Muscle of back (tissue), 11 donors: ENCODE measurements around the gene PGAP3. TPM values are rescaled to one million over a fixed set of nuclear protein-coding genes. Genes with fewer than 3 reads are reported as not detected.
"Not testable (repeated sequence)": the region's sequence is repeated elsewhere in the genome, so short reads cannot be mapped to it uniquely, and the experiment has no call there.

Experiments used
- DNase-seq, 3 donors: peaks; one replicate each; pipeline versions ENCODE4 v3.0.0 to v3.0.0-alpha.2; 2013
- polyA plus RNA-seq, 10 donors: library from polyadenylated mRNA; unstranded; fragments of 120-200 nt; gene quantifications; one replicate each; pipeline ENCODE4 v1.2.1, GENCODE V29; 2013; ENCODE audit not compliant: insufficient read length in 10 of 10

Gene PGAP3
- polyA plus RNA-seq, 10 donors: 15.5 to 19.4 (median 16.4) TPM

GRCh38 chr17:39699157-39699817 is 11.4 kb upstream of the PGAP3 start:
- not testable (repeated sequence) for DNase-seq

GRCh38 chr17:39697961-39698360 is 10.1 kb upstream of the PGAP3 start:
- DNase-seq: no peak

DNA sequence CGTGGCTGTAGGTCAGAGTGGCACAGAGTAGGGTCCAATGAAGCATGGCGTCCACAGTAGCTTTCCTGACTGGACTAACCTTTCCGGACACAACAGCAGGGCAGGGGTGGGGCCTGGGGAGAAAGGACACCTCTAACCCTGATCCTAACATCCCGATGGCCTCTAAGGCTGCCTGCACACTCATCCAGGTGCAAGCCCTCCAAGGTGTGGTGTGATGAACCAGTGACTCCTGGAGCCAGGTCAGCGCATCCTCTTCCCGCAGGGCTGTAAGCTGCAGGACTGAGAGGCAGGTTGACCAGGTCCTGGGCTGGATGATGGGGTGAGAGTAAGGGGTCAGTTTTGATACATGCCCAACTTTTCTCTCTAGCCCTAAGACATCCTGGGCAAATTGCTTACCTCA is 8.9 kb upstream of the PGAP3 start:
- no peak for DNase-seq

GRCh38 chr17:39695089-39695474 is 7.2 kb upstream of the PGAP3 start:
- DNase-seq: no peak

- no peak for DNase-seq
Observed at GRCh38 chr17:39694593-39694992, 6.7 kb upstream of the PGAP3 start.

GRCh38 chr17:39688945-39689344 is 1.1 kb upstream of the PGAP3 start:
- DNase-seq: no peak

DNA sequence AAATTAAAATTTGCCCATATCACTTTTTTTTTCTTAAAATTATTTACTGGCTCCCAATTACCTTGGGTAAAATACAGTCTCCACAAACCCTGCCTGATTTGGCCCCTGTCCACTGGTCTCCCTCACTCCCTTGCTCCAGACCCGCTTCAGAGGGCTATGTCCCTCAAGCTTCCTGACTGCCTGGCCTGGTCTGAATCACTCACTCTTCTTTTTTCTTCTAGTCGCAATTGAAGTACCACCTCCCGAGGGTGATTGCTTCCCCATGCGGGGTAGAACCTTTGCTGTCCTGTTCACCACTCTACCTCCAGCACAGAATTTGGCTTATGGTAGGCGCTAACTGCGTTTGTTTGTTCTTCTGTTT is 598 bp upstream of the PGAP3 start:
- no peak for DNase-seq

- no peak for DNase-seq
Observed at GRCh38 chr17:39687101-39687545, 734 bp downstream of the PGAP3 start.

DNA sequence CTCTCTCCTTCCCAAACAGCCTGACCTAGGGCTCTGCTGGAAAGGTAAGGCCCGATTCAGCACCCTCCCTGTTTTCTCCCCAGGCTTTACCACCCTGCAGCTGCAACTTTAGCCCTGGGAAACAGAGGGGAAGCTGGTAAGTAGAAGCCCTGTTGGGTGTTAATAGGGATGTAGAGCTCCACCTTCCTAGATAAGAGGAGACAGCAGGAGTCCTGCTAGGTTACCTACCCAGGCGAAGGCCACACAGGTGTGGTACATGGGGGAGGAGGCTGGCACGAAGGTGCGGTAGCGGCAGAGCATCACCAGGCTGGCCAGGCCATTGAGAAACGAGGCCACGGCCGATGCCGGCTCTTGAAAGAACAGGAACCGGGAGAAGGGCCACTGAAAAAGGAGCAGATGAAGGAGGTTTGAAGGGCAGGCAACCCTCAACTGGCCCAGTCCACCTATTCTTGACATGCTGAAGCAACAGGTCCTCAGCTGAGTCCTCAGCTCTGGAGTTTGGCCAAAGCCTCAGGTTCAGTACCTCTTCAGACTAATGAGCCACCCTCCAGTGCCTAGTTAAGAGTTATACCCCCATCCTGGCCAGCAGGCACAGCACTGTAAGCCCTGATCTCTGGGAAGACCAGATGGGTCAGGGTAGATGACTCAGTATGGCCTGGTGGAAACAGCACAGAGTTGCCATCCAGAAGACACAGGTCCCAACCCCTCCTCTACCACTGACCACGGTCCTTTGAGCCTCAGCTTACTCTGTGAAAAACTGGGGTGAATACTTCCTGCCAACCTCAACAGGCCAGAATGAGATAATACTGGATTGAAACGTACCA is 3.3 kb downstream of the PGAP3 start:
- no peak for DNase-seq

- no peak for DNase-seq
Observed at GRCh38 chr17:39683295-39683939, 4.4 kb downstream of the PGAP3 start.

- DNase-seq: no peak
Observed at GRCh38 chr17:39679521-39680192, 8.2 kb downstream of the PGAP3 start.

GRCh38 chr17:39678340-39679116 is 9.3 kb downstream of the PGAP3 start:
- no peak for DNase-seq

DNA sequence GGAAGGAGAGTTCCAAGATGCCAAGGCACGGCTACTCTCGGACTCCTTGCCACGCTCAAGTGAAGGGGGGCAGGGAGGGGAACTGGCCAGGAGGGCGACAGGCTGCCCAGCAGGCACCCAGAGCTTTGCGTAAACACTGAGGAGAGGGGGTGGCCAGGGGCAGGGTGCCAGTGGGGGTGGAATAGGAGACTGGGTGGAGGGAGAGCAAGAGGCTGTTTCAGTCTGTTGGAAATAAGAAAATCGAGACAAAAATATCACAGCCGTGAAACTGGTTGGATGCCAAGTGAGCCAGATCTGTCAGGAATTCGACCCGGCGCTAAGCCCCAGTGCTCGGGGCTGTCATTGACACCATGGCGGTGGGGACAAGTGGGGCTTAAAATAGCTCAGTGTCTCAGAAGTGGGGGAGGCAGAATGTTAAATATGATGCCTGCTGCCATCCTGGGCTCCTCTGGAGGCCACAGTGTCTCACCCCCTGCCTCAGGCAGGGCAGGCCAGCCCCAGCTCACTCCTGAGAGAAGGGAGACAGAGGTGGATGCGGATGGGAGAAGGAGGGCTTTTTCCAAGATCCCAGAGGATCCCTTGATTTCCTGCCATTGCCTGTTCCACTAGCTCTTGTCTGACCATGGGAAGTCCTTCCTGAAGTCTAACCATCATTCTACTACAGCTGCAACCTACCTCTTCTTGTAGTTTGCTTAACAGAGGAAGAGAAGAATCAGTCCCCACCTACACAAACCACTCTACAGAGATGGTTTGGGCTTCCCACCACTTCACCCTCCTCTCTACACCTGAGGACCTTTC is 10.1 kb downstream of the PGAP3 start:
- DNase-seq: peak in 1 of 3 donors; percentile 59

GRCh38 chr17:39677072-39677471 is 10.8 kb downstream of the PGAP3 start:
- DNase-seq: no peak

GRCh38 chr17:39676198-39676819 is 11.5 kb downstream of the PGAP3 start:
- no peak for DNase-seq

DNA sequence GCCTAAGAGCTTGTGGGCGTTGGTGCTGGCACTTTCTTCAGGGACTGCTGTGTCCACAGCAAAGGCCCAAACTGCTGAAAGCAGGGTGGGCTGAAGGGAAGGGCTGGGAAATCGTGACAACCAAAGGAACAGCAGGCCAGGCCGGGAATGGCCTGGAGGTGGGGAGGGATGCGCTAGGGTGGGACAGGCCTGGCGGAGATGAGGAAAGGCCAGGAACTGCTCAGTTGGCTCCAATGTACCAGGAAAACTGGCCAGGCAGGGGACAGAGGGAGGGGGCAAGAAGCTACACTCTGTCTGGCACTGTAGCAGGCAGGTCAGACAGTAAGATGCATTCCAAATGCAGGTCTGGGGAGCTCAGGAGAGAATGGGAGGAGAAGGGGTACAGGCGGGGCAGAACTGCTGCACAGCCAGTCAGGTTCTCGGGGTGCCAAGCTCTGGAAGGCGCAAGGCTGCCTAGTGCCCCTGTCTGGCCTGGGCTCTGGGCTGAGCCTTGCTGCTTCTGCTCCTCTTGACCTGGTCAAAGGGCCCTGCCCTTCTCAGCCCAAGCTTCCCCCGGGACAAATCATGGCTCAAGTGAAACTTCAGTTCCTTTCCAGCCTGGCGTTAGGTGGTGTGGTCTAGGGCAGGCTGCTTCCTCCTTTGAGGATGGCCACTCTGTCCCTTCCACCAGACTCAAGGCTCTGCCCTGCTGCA is 12.3 kb downstream of the PGAP3 start:
- no peak for DNase-seq

- DNase-seq: no peak
Observed at GRCh38 chr17:39674702-39675389, 13.0 kb downstream of the PGAP3 start.

GRCh38 chr17:39674179-39674578 is 13.7 kb downstream of the PGAP3 start:
- DNase-seq: no peak
